Stimulated activated CD8-positive, alpha-beta memory T cell treated with anti-CD3 and anti-CD28 coated beads, Interleukin-2, amount 100 ng/mL, for 1 hour (primary cell): Measurements from ENCODE around the gene TPD52L2.
"Not testable (repeated sequence)": the region's sequence is repeated elsewhere in the genome, so short reads cannot be mapped to it uniquely, and the experiment has no call there.

Experiments used
- DNase-seq, 2 donors: peaks; one replicate each; pipeline ENCODE4 v3.0.0-alpha.2; 2020; ENCODE audit warnings: low read depth in 2 of 2

Gene TPD52L2

GRCh38 chr20:63895952-63896263, 30.8 kb downstream of the TPD52L2 start:
- no peak for DNase-seq

- DNase-seq: no peak
Observed at GRCh38 chr20:63896264-63897105, 31.4 kb downstream of the TPD52L2 start.

- DNase-seq: no peak
Observed at GRCh38 chr20:63897978-63898561, 33.0 kb downstream of the TPD52L2 start.

- DNase-seq: no peak
Observed at GRCh38 chr20:63898882-63899558, 34.0 kb downstream of the TPD52L2 start.

- DNase-seq: no peak
Observed at GRCh38 chr20:63900413-63900812, 35.3 kb downstream of the TPD52L2 start.

GRCh38 chr20:63903796-63904561, 38.9 kb downstream of the TPD52L2 start:
- DNase-seq: no peak

GRCh38 chr20:63908008-63908682, 43.1 kb downstream of the TPD52L2 start:
- no peak for DNase-seq

- DNase-seq: no peak
Observed at GRCh38 chr20:63911176-63911575, 46.1 kb downstream of the TPD52L2 start.

GRCh38 chr20:63913768-63914167, 48.7 kb downstream of the TPD52L2 start:
- DNase-seq: no peak

- no peak for DNase-seq
Observed at GRCh38 chr20:63915471-63915870, 50.4 kb downstream of the TPD52L2 start.

GRCh38 chr20:63916371-63916939, 51.4 kb downstream of the TPD52L2 start:
- not testable (repeated sequence) for DNase-seq

GRCh38 chr20:63917811-63918210, 52.7 kb downstream of the TPD52L2 start:
- DNase-seq: no peak

- no peak for DNase-seq
Observed at GRCh38 chr20:63919130-63919529, 54.1 kb downstream of the TPD52L2 start.

- no peak for DNase-seq
Observed at GRCh38 chr20:63920226-63920625, 55.2 kb downstream of the TPD52L2 start.

- DNase-seq: no peak
Observed at GRCh38 chr20:63923651-63924050, 58.6 kb downstream of the TPD52L2 start.

GRCh38 chr20:63924241-63924640, 59.2 kb downstream of the TPD52L2 start:
- DNase-seq: no peak

GRCh38 chr20:63926298-63926697, 61.2 kb downstream of the TPD52L2 start:
- DNase-seq: no peak

- DNase-seq: no peak
Observed at GRCh38 chr20:63929071-63929470, 64.0 kb downstream of the TPD52L2 start.

- DNase-seq: not testable (repeated sequence)
Observed at GRCh38 chr20:63929473-63929883, 64.4 kb downstream of the TPD52L2 start.

- no peak for DNase-seq
Observed at GRCh38 chr20:63930971-63931553, 66.0 kb downstream of the TPD52L2 start.

- DNase-seq: no peak
Observed at GRCh38 chr20:63931735-63932134, 66.7 kb downstream of the TPD52L2 start.
